GM20000 (cell line): Measurements from ENCODE around the gene PRKACA.

Experiments used
- DNase-seq: peaks from one replicate; pipeline ENCODE4 v3.0.0; 2012; ENCODE audit warnings: low spot score
- CTCF ChIP-seq: IDR thresholded peaks from 2 replicates; pipeline ENCODE4 v1.5.1; 2012; ENCODE audit warnings: mild to moderate bottlenecking, control low read depth; ENCODE audit errors: extremely low read depth, missing control alignments

Gene PRKACA

GRCh38 chr19:14070268-14071050 is 47.1 kb downstream of the PRKACA start:
- no peak for TF ChIP-seq CTCF

GRCh38 chr19:14066134-14066533 is 51.4 kb downstream of the PRKACA start:
- TF ChIP-seq CTCF: no peak
- DNase-seq: no peak

More at GRCh38 chr19:14070268-14071050, 47.1 kb downstream of the PRKACA start:
- DNase-seq: no peak

- no peak for TF ChIP-seq CTCF
- no peak for DNase-seq
These were observed 54.5 kb downstream of the PRKACA start for GRCh38 chr19:14063105-14063504.

- DNase-seq: no peak
- TF ChIP-seq CTCF: no peak
These were observed 55.1 kb downstream of the PRKACA start for GRCh38 chr19:14062558-14062855.

GRCh38 chr19:14061751-14062557 is 55.6 kb downstream of the PRKACA start, which contains the start of gene PALM3:
Gene PALM3, minus strand, starts transcription at chr19:14062076. Its CDS starts 96 bp downstream, at chr19:14061980.
- DNase-seq: no peak
- TF ChIP-seq CTCF: no peak

GRCh38 chr19:14061081-14061749 is 56.3 kb downstream of the PRKACA start:
- DNase-seq: peak; percentile 8
- no peak for TF ChIP-seq CTCF

- DNase-seq: peak; percentile 14
- no peak for TF ChIP-seq CTCF
These were observed 57.9 kb downstream of the PRKACA start for GRCh38 chr19:14059652-14060155.
